ENCODE results near the gene LMTK2.

LMTK2 gene

DNA sequence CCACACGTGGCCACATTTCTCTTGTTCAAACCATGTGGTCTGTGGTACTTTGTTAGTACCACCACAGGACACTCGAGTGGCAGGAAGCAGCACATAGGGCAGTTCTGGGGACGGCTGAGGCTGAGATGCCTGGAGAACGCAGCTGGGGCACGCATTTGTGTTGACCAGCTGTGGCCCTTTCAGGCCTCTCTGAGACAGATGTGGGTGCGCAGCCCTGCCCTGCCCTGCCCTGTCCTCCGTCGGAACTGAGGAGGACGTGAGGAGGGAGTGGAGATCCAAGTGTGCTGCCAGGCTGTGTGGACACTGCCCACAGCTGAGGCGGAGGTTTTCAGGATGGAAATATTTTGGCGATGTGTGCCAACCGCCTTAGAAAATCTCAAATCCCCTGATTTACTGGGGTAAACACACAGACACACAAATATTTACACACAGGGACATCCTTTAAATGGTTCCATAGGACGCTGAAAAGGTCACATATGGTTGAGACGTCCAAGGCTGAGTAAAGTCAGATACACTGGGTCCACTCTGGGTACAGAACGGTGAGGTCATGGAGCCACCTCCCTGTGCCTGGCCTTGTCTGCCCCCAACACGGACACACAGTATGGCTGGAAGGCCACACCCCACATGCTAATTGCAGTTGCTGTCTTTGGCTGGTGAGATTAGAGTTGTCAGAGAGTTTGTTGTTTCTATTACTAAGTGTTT lies 119.4 kb downstream of the LMTK2 start:
- Histone ChIP-seq H3K9me3 (no peaks in the 10 kb centered on the region), H3K27ac (no peak overlapping the region), H3K4me1 (ENCODE audit: control insufficient read depth in 1 of 2, insufficient read depth in 1 of 2, low read depth in 1 of 2, low read length in 1 of 2) (no peaks in the 10 kb centered on the region), H3K36me3 (peaks cover 93% of the 10 kb centered on the region), H3K4me3 (ENCODE audit: low read depth in 1 of 2, low read length in 1 of 2) (no peak overlapping the region), H3K27me3 (no peaks in the 10 kb centered on the region)
- TF ChIP-seq, protein P1, sequence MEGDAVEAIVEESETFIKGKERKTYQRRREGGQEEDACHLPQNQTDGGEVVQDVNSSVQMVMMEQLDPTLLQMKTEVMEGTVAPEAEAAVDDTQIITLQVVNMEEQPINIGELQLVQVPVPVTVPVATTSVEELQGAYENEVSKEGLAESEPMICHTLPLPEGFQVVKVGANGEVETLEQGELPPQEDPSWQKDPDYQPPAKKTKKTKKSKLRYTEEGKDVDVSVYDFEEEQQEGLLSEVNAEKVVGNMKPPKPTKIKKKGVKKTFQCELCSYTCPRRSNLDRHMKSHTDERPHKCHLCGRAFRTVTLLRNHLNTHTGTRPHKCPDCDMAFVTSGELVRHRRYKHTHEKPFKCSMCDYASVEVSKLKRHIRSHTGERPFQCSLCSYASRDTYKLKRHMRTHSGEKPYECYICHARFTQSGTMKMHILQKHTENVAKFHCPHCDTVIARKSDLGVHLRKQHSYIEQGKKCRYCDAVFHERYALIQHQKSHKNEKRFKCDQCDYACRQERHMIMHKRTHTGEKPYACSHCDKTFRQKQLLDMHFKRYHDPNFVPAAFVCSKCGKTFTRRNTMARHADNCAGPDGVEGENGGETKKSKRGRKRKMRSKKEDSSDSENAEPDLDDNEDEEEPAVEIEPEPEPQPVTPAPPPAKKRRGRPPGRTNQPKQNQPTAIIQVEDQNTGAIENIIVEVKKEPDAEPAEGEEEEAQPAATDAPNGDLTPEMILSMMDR (IDR thresholded peaks at IDR 0.05) = no peak

DNA sequence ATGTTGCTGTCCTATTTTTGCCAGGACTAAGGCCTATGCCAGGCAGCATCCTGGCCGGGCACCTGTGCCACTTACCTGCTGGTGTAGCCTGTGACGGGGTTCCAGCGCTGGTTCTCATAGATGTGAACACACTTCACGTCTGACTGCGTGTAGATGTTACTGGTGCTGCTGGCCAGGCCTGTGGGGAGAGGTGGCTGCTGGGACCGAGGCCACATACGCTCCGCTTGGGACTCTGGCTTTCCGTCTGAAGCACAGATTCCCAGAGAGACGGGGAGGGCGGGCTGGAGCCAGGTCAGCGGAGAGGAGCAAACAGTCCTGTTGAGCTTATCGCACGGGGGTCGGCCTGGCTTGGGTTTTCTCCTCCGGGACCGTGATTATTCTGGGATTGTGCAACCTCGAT lies 121.3 kb downstream of the LMTK2 start:
- Histone ChIP-seq H3K36me3 (peaks cover 91% of the 10 kb centered on the region), H3K4me3 (ENCODE audit: low read depth in 1 of 2, low read length in 1 of 2) (no peak overlapping the region)

DNA sequence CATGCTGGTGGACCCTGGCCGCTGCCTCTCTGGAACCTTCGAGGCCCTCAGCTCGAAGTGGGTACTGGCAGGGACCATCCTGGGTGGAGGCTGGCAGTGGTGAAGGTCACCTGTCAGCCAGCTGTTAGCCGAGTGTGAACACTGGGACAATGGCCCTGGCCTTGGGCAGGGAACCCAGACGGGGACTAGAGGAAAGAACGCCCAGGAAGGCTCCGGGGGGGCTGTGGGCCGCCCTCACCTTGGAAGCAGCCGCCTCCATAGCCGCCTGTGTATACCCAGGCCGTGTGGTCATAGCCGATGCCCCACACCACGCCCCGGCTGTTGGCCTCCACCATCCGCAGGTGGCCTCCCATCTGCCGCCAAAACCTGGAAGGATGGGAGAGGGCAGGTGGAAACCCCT lies 122.1 kb downstream of the LMTK2 start:
- H3K4me1 ChIP-seq (ENCODE audit: control insufficient read depth in 1 of 2, insufficient read depth in 1 of 2, low read depth in 1 of 2, low read length in 1 of 2) = no peaks in the 10 kb centered on the region
- H3K27ac ChIP-seq = no peak overlapping the region
- TF ChIP-seq, protein P1 (IDR thresholded peaks at IDR 0.05) = no peak

More for the DNA sequence above, 121.3 kb downstream of the LMTK2 start:
- Histone ChIP-seq H3K4me1 (ENCODE audit: control insufficient read depth in 1 of 2, insufficient read depth in 1 of 2, low read depth in 1 of 2, low read length in 1 of 2) (no peaks in the 10 kb centered on the region), H3K27me3 (no peaks in the 10 kb centered on the region), H3K9me3 (no peaks in the 10 kb centered on the region), H3K27ac (no peak overlapping the region)
- TF ChIP-seq, protein P1 (IDR thresholded peaks at IDR 0.05) = no peak

DNA sequence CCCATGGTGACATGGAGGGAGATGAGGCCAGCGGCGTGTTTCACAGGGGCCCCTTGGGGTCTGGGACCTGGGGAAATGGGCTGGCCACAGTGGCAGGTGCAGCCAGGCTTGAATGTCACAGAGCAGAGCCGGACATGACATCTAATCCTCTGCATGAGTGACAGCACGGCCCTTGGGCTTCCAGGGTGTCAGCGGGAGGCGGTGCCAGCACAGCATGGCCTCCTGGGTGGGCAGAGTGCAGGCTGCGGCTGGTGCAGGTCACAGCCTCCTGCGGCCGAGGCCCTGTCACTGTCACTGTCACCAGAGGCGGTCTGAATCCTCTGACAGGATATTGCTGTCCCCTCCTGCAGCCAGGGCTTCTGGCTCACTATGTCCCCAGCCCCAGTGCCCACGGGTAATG lies 122.8 kb downstream of the LMTK2 start:
- TF ChIP-seq, protein P1 (IDR thresholded peaks at IDR 0.05) = no peak
- Histone ChIP-seq H3K27me3 (no peaks in the 10 kb centered on the region), H3K4me1 (ENCODE audit: control insufficient read depth in 1 of 2, insufficient read depth in 1 of 2, low read depth in 1 of 2, low read length in 1 of 2) (no peaks in the 10 kb centered on the region), H3K27ac (no peak overlapping the region), H3K9me3 (no peaks in the 10 kb centered on the region), H3K36me3 (peaks cover 93% of the 10 kb centered on the region), H3K4me3 (ENCODE audit: low read depth in 1 of 2, low read length in 1 of 2) (no peak overlapping the region)

More for the DNA sequence above, 122.1 kb downstream of the LMTK2 start:
- H3K36me3 ChIP-seq = peaks cover 93% of the 10 kb centered on the region
- H3K27me3 ChIP-seq = no peaks in the 10 kb centered on the region
- H3K9me3 ChIP-seq = no peaks in the 10 kb centered on the region
- no peak overlapping the region for H3K4me3 ChIP-seq (ENCODE audit: low read depth in 1 of 2, low read length in 1 of 2)

DNA sequence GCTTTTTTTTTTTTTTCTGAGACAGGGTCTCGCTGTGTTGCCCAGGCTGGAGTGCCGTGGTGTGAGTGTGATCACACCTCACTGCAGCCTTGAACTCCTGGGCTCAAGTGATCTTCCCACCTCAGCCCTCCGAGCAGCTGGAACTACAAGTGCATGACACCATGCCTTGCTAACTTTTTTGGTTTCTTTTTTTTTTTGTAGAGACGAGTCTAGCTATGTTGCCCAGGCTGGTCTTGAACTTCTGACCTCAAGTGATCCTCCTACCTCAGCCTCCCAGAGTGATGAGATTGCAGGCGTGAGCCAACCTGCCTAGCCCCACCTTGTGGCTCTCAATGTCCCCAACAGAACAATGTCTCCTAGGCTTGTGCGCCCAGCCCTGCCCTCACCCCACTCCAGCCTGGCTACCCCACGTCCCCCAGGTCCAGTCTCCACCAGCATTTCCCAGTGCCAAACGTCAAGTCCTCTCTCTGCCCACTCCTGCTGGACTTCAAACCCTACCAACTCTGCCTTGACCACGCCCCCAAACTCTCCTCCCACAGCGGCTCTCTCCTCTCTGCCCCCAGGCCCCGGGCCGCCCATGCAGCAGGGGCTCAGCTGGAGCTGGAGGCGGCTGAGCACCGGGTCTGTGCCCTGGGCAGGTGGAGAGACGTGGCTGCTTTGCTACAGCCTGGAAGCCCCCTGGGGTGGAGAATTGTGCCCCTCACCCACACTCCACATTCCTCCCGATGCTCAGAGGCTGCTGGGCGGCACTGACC lies 123.5 kb downstream of the LMTK2 start:
- H3K27ac ChIP-seq = no peak overlapping the region
- H3K4me3 ChIP-seq (ENCODE audit: low read depth in 1 of 2, low read length in 1 of 2) = no peak overlapping the region
- no peaks in the 10 kb centered on the region for H3K4me1 ChIP-seq (ENCODE audit: control insufficient read depth in 1 of 2, insufficient read depth in 1 of 2, low read depth in 1 of 2, low read length in 1 of 2)
- H3K27me3 ChIP-seq = no peaks in the 10 kb centered on the region
- peaks cover 93% of the 10 kb centered on the region for H3K36me3 ChIP-seq
- no peaks in the 10 kb centered on the region for H3K9me3 ChIP-seq
- TF ChIP-seq, protein P1 (IDR thresholded peaks at IDR 0.05) = no peak
